CD4-positive, alpha-beta T cell treated with Interleukin-2 at 100 ng/mL for 4 hours (primary cell): ENCODE results near the gene DAAM1.

ENCODE experiments used
- DNase-seq: peaks from one replicate; pipeline ENCODE4 v3.0.0-alpha.2; 2020; ENCODE audit warnings: low spot score

The DAAM1 gene

DNA sequence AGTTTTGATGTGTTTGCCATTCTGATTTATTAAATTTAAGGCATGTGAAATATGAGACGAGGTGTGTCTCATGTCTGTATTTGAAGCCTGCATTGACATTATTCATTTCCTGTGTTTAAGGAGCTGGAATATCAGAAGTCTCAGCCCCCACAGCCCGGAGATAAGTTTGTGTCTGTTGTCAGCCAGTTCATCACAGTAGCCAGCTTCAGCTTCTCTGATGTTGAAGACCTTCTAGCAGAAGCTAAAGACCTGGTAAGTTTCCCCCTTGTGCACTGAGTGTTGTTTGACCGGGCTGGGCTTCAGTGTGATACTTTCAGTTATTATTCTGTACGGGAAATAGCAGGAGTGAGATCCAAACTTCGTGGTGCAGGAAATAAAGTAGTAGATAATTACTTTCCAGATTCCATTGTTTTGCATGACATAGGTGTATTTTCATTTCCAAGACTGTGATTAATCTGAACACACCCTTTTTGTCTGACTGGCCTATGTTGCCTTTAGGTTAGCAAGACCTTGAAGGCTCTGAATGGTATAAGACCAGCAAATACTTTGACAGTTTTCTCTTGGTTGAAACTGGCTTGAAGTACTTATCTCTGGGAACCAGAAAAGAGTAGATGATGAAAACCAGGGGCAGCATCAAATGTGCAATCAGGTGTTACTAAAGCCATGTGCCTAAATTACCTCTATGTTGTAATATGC lies 175.2 kb downstream of the DAAM1 start:
- DNase-seq, result no peak

DNA sequence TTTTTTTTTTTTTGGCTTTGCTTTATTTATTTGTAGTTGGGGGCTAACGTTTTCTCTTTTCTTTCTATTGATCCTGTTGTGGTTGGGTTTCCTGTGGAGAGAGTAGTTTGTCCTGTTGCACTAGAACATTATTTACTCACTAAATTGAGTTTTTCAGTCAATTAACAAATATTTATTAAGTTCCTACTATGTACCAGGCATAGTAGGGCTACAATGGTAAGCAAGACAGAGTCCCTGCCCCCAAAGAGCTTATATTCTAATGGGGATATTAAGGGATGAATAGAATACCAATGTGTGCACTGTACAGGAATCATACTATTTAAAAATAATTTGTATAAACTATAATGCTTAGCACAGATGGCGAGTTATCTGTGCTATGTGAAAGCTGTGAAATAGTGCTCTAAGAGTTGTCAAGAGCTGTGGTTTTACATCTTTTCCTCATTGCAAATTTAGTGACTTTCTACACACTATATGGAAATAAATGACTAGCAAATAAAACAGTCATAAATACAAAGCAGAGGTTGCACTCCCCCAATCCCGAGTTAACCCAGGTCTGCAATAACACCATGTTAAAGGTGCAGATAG lies 181.8 kb downstream of the DAAM1 start:
- no peak for DNase-seq

DNA sequence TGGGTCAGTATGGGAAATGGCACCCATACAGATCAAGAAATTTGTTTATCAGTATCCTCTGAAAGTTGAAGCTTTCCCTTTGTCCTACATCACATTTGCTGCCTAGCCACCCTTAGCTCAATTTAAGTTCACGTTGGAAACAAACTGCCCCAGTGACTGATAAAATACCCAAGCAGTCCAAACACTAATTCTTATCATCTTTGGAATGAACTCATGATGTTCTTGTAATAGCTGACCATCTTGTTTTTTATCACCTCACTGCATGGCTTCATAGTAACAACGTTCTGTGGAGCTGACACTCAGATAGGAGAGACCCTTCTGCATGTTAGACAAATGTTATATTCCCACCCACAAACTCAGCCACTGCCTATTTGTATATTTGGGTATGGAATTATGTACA lies 183.3 kb downstream of the DAAM1 start:
- no peak for DNase-seq

DNA sequence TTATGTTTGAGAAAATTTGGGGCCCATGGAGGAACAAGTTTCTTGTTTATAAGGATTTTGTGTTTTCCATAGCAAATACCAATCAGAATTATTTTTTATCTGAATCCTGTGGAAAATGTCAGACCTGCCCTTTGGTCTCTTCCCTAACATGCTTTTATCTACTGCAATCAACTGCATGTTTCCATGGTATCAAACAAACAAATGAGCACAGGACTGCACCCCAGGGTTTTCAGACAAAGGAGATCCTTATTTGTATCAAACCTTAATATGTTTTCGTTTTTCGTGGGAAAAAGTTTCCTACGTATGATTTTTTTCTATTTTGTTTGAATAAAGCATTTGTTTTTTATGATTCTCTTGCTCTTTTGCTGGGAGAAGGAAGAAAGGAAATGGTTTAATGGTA lies 185.6 kb downstream of the DAAM1 start:
- no peak for DNase-seq

DNA sequence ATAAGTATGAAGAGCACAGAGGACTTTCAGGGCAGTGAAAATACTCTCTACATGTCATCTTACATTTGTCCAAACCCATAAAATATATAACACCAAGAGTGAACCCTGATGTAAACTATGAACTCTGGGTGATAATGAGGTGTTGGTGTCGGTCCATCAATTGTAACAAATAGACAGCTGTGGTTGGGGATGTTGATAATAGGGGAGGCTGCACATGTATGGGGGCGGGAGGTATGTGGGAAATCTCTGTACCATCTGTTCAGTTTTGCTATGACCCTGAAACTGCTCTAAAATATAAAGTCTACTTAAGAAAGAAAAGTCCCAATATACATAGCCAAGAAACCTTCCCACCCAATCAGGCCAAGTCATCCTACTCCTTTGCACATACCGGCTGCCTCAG lies 188.2 kb downstream of the DAAM1 start:
- no peak for DNase-seq

DNA sequence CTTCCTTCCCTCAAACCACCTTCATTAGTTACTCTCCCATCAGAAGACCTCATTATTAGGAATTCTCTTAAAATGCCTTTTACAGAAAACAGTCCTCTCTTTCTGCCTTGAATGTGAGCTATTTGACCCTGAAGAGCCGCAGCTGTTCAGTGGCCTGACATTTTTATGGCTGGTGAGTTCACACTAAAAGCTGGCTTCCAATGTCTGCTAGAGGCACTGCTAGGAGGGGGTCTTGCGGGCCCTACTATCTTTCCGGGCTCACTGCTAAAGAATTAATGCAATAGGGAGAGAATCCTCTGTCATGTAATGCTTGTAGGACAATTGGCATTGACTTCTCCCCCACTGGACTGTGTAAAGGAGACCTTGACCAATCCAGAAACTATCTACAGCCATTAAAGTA lies 189.0 kb downstream of the DAAM1 start:
- no peak for DNase-seq

DNA sequence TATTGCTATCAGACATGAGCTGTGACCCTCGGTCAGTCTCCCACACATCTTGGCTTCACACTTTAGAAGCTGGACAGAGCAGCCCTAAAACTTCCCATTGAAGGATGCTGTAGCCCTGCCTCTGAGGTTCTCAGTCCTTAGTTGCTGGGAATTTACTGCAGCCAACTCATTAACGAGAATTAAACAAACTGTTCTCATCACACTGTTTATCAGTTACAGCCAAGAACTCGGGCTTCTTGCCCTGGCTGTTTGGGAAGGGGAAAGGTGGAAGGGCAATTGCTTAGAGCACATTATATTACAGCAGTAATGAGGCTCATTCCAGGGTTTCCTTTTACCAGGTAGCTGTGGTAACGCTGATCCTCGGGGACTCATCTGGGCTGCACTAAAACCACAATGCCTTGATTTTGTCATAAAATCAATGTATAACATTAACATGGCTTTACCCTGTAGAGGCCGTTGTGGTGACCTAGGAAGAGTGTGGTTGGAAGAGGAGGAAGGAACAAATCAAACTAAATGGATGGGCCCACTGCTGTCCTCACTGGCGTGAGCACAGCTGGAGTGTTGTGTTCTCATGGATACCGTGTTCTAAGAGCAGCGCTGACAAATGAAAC lies 189.6 kb downstream of the DAAM1 start:
- DNase-seq, result no peak

DNA sequence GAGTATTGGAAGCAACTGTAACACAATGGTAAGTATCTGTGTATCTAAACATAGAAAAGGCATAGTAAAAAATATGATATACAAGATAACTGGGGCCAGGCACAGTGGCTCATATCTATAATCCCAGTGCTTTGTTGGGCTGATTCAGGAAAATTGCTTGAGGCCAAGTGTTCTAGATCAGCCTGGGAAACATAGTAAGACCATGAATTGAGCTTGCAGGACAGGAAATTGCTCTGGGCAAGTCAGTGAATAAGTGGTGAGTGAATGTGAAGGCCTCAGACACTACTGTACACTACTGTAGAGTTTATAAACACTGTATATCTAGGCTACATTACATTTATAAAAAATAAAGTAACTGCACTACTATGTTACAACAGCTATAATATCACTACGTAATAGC lies 201.5 kb downstream of the DAAM1 start:
- no peak for DNase-seq

DNA sequence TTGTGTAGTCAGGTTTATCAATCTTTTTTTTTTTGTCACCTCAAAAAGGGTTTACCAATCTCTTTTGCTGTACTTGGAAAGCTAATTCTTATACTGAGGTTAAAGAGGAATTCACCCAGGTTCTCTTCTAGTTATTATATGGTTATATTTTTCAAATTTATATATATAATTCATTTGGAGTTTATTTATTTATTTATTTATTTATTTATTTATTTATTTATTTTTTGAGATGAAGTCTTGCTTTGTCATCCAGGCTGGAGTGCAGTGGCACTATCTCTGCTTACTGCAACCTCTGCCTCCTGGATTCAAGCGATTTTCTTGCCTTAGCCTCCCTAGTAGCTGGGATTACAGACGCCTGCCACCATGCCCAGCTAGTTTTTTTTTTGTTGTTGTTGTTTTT lies 202.9 kb downstream of the DAAM1 start:
- DNase-seq, result no peak

DNA sequence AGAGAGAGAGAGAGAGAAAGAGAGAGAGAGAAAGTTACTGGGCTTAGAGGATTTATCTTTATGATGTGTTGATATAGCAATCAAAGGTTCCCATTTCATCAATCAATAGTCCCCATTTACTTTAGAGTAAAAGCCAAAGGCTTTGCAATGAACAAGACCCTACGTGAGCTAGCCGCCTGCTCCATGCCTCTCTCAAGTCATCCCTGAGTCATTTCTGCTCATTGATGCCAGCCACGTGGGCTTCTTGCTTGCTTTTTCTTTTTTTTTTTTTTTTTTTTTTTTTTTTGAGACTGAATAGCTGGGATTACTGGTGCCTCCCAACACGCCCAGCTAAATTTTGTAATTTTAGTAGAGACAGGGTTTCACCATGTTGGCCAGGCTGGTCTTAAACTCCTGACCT lies 205.8 kb downstream of the DAAM1 start:
- DNase-seq, result no peak

DNA sequence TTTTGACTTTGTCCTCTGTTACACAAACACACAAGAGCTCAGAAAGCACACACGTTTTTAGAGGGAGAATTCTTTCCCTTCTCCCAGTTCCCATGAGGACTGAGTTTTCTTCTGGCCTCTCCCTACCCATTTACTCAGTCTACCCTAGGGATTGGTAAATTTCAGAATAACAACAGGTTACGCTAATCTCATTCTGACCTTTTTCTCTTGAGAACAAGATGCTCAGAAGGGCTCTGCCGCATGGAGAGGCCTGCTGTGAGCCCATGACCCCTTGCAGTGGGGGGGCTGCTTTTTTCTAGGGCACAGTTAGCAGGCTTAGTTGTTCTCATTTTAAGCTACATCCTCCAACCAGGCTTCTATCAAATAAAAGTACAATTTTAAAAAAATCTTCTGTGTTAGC lies 207.2 kb downstream of the DAAM1 start:
- DNase-seq, result no peak

DNA sequence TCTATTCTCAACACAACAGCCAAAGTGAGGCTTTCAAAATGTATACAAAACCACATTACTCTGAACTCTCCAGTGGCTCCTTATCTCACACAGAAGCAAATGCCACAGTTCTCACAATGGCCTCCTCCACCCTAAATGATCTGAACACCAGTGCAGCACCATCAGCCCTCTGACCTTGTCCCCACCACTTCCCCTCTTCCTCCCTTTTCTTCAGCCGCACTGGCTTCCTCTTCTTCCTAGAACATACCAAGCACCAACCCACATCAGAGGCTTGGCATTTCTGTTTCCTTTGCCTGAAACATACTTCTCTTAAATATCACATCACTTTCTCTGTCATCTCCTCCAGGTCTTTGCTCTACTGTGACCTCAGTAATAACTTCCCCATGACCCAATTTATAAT lies 210.4 kb downstream of the DAAM1 start:
- DNase-seq, result no peak

DNA sequence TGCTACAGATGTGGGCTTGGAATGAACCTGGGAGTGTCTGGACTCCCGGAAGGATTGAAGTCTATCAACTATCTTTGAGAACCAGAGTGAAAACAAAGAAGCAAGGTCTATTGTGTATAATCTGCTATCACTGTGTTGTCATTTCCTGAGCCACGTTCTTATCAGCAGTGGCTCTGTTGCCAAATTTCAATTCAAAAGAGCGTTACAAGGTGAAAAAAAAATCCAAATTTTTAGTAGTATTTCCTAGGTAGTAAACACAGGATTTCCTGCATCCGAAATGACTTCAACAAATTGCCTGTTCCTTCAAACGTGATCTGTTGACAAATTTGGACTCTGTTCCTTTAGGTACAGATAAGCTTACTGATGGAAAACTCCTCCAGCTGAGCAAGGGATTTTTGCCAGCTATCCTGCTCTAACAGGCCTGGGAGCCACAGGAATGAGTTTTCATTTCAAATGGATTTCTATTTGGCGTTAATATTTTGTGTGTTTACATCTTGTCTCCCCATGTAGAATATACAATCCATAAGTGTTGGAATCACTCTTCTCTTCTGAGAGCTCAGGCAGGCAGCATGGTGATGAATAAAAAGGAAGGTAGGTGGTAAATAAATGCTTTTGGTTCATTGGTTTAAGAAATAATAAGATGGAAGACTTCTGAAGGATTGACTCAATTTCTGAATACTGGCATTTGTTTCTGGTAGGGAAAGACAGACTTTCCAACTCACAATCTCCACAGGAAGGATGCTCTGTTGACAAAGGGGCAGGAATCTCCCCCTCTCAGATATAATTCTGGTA lies 218.2 kb downstream of the DAAM1 start:
- DNase-seq, result no peak

DNA sequence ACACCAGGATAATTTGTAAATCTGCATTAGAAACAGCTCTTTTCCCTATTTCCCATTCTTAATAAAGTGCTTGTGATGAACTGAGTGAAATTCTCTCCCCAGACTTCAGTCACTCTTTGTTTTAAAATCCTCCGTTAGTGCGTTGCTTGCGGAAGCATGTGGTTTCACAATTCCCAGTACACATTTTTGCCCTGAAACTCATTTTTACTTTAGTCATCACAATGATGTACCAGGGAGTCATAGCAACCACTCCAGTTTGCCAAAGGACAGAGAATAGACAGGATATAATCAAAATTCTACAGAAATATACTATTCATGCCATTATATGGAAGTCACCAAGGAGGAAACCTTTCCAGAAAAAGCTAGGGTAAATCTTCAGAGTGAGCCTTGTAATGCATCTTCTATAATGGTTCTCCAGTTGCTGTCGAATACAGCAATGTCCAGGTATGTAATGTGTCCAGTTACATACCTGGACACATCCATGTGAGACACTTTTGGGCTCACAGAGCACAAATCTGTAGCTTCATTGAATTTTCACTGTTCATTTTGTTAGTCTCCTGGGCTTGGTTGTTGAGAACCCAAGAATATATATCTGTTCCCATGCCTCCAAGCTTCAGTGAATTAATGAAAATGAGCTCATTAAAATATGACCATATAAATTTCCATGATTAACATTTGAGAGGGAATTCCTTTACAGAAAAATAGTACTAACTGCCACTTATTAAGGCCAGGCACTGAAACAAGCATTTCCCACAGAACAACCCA lies 219.0 kb downstream of the DAAM1 start:
- DNase-seq, result no peak

DNA sequence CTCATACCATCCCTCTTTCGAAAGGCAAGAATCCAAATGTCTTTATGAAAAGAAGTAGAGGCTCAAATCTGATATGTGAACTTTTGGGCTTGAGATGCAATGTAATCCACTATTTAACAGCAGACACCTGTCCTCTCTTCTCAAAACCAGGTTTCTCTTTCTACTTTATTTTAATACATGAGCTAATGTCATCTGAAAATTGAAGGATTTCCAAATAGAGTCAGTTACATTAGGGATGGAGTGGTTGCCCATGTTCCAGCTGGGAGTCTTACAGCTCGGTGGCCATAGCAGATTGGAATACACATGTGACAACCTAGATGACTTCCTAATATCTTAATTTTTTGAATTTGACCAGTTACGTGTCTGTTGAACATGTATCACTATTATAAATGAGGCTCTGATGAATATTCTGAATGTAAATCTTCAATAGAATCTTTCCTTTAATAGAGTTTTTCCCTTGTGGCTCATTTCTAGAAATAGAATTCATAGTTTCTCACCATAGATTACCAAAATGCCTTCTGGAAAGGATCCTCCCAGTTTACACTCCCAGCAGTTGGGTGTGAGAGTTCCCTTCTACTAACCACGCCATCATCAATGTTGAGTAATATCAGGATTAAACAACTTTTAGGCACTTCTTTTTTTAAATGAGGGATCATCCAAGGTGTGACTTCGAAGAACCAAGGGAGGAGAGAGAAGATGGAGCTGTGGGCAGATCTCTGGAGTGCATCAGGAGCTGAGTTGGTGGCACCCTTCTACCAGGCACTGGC lies 227.6 kb downstream of the DAAM1 start:
- no peak for DNase-seq

DNA sequence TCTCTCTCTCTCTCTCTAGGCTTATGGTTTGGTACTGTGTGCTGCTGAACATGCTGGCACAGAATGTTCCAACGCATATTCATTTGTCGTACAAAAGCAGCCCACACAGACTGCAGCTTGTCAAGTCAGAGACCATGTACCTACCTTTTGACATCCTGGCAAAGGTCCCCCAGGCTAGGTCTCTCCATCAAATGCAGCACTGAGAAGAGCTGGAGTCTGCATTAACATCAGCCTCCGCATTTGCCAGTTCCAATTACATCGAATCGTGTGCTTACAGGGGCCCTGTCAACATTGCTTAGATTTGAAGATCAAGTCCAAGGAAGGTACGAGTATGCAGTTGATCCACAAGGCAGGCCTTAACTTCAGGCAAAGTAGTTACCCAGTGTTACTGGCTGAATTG lies 228.8 kb downstream of the DAAM1 start:
- no peak for DNase-seq

DNA sequence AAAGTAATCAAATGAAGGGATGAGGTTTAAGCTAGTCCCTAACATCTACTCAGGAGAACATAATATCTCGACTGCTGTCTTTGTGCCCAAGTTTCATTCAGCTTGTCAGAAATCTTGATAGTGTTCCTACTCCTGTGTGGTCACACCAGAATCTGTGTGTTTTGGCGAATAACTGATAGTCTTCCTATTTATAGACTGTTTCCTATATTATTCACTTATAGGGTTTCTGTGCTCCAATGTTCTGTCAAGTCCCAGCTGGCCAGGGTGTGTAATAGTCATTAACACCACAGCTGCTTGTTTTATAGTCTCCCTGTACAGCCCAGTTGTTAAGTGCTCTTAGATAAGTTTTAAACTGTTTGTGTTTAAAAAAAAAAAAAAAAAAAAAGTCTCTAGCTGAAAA lies 230.8 kb downstream of the DAAM1 start:
- DNase-seq, result no peak
